GF-D8 (cell line): ENCODE data around the gene SCNN1B.
A peak's percentile ranks its signal among the peaks of the same experiment; 100 is the strongest.
"Not testable (repeated sequence)": the region's sequence is repeated elsewhere in the genome, so short reads cannot be mapped to it uniquely, and the experiment has no call there.

Source experiments
- DNase-seq: peaks from one replicate; lab custom pipeline; 2025; lab: John Stamatoyannopoulos, UW

SCNN1B gene

GRCh38 chr16:23355106-23355670, 53.1 kb downstream of the SCNN1B start:
- DNase-seq, result no peak

- no peak for DNase-seq
Observed at GRCh38 chr16:23356941-23357340, 54.8 kb downstream of the SCNN1B start.

DNA sequence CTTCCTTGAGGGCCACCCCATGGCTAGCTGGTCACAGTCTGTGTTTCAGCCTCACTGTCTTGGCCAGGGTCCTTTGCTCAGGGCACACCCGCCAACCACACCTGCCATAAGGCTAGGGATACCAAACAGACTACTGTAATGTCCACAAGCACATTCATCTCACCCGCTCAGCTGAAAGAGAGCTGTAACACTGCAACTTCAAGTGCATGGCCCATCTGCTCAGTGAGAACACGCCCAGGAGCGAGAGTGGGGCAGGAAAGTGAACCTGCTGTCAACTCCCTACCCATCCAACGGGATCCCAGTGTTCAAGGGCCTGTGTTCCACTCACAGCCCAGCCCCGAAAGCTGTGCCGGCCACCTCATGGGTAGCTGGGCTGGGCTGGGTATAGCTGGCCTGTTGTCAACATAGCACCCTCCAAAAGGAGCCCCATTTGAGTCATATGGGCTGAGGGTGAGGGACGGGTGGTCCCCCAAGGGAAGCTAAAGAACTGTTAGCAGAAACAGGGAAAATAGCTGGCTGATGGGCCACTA, 55.7 kb downstream of the SCNN1B start:
- DNase-seq, result no peak

DNA sequence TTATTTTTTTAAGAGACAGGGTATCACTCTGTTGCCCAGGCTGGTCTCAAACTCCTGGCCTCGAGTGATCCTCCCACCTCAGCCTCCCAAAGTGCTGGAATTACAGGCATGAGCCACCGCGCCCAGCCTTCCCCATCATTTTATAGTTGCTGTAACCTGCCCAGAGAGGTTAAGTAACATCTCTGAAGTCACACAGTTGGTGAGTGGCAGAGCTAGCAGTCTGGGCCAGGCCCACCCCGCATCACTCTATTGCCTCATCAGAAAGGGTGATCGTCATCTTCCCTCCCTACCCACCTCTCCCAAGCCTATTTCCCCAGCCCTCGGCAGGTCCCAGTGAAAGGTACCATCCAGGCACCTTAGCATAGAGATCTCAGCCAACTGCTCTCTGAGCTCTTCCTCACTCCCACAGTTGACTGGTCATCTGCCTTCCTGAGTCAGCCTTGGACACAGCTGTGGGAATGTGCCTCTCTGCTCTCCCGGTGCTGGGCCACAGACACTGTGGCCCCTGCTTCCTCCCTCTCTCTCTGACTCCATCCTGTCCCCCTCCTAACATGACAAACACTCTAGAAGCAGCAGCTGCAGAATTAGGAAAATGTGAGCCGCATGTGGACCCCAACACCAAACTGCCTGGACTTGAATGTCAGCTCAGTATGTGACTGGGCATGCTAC, 57.1 kb downstream of the SCNN1B start:
- no peak for DNase-seq

DNA sequence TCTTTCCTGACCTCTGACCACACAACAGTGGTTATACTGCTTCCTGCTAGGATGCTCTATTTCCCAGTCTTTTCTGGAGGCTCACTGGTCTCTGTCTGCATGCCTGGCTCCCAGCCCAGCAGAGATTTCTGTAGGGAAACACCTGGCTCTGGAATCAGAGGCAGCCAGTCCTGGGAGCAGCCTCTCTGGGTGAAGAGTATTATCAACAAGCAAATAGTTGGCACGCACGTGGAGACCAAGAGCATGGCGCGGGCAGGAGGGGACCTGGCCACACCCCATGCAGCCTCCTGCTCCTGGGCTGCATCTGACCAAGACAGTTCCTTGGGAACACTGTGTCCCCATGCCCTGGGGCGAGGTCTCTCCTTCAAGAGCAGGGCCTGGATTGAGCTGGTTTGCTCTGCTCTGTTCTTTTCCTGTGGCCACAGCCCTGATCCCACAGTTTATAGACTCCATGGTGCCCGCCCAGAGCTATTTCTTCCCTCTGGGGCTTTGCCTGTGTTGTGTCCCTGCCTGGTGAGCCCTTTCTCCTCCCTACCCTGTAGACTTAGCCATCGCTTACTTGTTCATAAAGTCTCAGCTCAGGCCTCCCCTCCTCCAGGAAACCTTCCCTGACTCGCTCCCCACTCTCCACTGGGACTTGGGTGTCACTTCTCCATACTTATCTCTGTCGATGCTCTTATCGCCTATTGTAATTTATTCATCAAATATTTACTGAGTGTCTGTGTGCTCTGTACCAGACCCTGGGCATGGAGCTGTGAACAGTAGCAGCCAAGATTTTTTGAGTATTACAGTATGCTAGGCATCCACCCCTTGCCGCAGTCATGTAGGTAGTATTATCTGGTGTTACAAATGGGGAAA, 60.6 kb downstream of the SCNN1B start:
- DNase-seq, result no peak

GRCh38 chr16:23365602-23366240, 63.6 kb downstream of the SCNN1B start:
- peak; percentile 61 for DNase-seq

- DNase-seq, result not testable (repeated sequence)
Observed at GRCh38 chr16:23366341-23366740, 64.2 kb downstream of the SCNN1B start.

DNA sequence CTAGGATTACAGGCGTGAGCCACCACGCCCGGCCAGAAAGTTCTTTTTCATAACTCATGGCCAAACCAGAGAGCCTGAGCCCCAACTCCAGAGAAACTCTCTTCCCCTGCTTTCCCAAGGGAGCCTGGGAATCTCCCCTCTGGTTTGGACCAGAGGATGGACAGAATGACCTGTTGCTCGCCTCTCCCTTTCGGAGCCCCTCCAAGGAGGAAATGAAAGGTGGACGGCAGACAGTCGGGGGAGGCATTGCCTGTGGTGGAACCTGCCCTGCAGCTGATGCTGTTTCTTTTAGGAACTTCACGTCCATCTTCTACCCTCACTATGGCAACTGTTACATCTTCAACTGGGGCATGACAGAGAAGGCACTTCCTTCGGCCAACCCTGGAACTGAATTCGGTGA, 65.5 kb downstream of the SCNN1B start:
- no peak for DNase-seq

GRCh38 chr16:23367988-23368387, 65.9 kb downstream of the SCNN1B start:
- DNase-seq, result no peak

GRCh38 chr16:23368469-23368868, 66.4 kb downstream of the SCNN1B start:
- no peak for DNase-seq

GRCh38 chr16:23369416-23369815, 67.3 kb downstream of the SCNN1B start:
- DNase-seq, result no peak

GRCh38 chr16:23371368-23371767, 69.3 kb downstream of the SCNN1B start:
- DNase-seq, result no peak

GRCh38 chr16:23373436-23374219, 71.5 kb downstream of the SCNN1B start:
- DNase-seq, result peak; percentile 0

GRCh38 chr16:23374721-23375510, 72.8 kb downstream of the SCNN1B start:
- DNase-seq, result no peak

- DNase-seq, result no peak
Observed at GRCh38 chr16:23375643-23376042, 73.5 kb downstream of the SCNN1B start.

DNA sequence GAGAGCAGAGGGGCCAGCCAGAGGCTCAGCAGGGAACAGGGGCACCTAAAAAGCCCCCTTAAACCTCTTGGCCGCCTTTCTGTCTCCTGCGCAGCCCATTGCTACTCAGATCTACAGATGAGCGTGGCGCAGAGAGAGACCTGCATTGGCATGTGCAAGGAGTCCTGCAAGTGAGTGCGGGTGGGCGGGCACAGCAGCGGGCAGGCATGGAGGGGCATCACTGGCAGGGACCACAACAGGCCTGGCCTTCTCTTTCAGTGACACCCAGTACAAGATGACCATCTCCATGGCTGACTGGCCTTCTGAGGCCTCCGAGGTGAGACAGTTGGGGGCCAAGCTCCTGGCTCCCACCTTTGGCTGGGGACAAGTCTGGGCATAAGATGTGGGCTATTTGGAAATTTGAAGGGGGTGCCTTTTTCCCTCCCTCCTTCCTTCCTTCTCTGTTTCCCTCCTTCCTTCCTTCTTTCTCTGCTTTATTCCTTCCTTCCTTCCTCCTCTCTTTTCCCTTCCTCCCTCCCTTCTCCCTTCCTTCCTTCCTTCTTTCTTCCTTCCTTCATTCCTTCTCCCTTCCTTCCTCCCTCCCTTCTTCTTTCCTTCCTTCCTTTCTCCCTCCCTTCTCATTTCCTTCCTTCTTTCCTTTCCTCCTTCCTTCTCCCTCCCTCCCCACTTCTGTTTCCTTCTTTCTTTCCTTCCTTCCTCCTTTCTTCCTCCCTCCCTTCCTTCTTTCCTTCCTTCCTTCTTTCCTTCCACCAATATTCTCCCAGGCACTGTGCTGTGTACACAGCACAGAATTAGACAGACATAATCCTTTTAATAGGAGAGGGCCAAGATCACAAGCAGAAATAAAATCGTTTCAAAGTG, 75.2 kb downstream of the SCNN1B start:
- DNase-seq, result no peak

GRCh38 chr16:23378256-23378655, 76.2 kb downstream of the SCNN1B start:
- no peak for DNase-seq

GRCh38 chr16:23378921-23379320, 76.8 kb downstream of the SCNN1B start:
- no peak for DNase-seq

DNA sequence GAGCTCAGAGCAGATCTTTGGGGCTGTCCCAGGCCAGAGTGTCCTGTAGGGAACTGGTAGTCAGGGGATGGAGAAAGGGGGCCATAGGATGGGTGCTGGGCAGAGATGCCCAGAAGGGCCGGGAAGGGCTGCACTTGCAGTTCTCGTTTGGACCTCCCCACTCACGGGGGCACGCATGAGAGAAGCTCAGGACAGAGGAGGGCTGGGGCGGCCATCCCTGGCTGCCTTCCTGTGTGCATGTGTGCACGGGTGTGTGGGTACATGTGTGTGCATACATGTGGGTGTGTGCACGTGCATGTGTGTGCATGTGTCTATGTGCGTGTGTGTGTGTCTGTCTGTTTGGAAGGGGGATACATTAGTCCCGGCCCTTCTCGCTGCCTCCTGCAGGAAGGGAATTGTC, 77.6 kb downstream of the SCNN1B start:
- no peak for DNase-seq

DNA sequence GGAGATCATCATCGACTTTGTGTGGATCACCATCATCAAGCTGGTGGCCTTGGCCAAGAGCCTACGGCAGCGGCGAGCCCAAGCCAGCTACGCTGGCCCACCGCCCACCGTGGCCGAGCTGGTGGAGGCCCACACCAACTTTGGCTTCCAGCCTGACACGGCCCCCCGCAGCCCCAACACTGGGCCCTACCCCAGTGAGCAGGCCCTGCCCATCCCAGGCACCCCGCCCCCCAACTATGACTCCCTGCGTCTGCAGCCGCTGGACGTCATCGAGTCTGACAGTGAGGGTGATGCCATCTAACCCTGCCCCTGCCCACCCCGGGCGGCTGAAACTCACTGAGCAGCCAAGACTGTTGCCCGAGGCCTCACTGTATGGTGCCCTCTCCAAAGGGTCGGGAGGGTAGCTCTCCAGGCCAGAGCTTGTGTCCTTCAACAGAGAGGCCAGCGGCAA, 78.4 kb downstream of the SCNN1B start:
- no peak for DNase-seq
